Testis (tissue), 2 donors: ENCODE results near the gene EWSR1.

Experiments
- POLR2A ChIP-seq: fragments of 450-650 bp; IDR thresholded peaks from one replicate; pipeline ENCODE4 v1.6.1; 2017; ENCODE audit warnings: antibody characterized with exemption, mild to moderate bottlenecking, moderate library complexity
- TF ChIP-seq, protein P1 (sequence below), 3 experiments: fragments of 450-650 bp in 2 of 3; fragments of 200-600 bp in 1 of 3; sonication (generic) in 1 of 3; IDR thresholded peaks; one replicate each; pipeline ENCODE4 v1.5.1; 2016 to 2019; ENCODE audit warnings: antibody characterized with exemption in 3 of 3, mild to moderate bottlenecking in 2 of 3, moderate library complexity in 1 of 3

DNA sequence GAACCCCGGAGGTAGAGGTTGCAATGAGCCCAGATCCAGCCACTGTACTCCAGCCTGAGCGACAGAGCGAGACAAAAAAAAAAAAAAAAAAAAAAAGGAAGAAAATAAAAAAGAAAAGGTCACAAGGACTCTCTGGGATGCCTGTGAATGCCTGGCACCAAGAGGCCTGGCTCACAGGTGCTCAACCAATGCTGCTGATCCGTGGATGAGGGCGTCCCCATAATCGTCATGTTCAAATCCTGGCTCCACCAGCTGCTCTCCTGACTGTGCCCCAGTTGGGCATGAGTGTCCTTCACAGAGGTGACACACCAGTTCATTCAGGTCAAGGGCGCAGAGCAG lies 37.7 kb downstream of the EWSR1 start:
- TF ChIP-seq, protein P1, sequence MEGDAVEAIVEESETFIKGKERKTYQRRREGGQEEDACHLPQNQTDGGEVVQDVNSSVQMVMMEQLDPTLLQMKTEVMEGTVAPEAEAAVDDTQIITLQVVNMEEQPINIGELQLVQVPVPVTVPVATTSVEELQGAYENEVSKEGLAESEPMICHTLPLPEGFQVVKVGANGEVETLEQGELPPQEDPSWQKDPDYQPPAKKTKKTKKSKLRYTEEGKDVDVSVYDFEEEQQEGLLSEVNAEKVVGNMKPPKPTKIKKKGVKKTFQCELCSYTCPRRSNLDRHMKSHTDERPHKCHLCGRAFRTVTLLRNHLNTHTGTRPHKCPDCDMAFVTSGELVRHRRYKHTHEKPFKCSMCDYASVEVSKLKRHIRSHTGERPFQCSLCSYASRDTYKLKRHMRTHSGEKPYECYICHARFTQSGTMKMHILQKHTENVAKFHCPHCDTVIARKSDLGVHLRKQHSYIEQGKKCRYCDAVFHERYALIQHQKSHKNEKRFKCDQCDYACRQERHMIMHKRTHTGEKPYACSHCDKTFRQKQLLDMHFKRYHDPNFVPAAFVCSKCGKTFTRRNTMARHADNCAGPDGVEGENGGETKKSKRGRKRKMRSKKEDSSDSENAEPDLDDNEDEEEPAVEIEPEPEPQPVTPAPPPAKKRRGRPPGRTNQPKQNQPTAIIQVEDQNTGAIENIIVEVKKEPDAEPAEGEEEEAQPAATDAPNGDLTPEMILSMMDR (IDR thresholded peaks at IDR 0.05) = no peak
- no peak for TF ChIP-seq POLR2A
